ENCODE data around the gene FGF18. TPM values are rescaled to one million over a fixed set of nuclear protein-coding genes. Genes with fewer than 3 reads are reported as not detected.
"Not testable (repeated sequence)": the region's sequence is repeated elsewhere in the genome, so short reads cannot be mapped to it uniquely, and the experiment has no call there.

The FGF18 gene
- total and polyA plus RNA-seq, 9 of the 15 experiments (the other 6 are each of a cell fraction or from before 2014, with no cell fraction given): 0.05 to 0.18 (median 0.11) TPM; not detected in 6

GRCh38 chr5:171496456-171496855 lies 77.0 kb downstream of the FGF18 start:
- ChIA-PET CTCF (ENCODE audit: low intra/inter-chr PET ratio) (interaction anchor here (0.6 kb wide), 1 partner anchor 567 kb away, joined by 5 read pairs; no protein-coding TSS in a partner anchor), POLR2A (interaction anchor here (0.7 to 1.2 kb wide), 2 partner anchors 21 to 36 kb away, joined by 3 read pairs; no protein-coding TSS in a partner anchor)
- 100% methylated on average over 2 of the region's 3 CpGs for WGBS (ENCODE audit: insufficient coverage, low coverage, missing lambda C conversion rate)
- in situ Hi-C loops (cut with MboI): no loop called here
- H3K9ac ChIP-seq (ENCODE audit: insufficient read depth in 1 of 2, low read depth in 2 of 2, low read length in 2 of 2): 0 out of 4 replicates have a peak overlapping the region, but pooled peaks of 1 of the 2 experiments have one; percentile 31
- H3K9me1 ChIP-seq (ENCODE audit: control insufficient read depth, insufficient read depth, low read length): no peaks in the 10 kb centered on the region
- H3K27me3 ChIP-seq (ENCODE audit: control insufficient read depth in 2 of 2, insufficient read depth in 2 of 2, low read length in 2 of 2): no peaks in the 10 kb centered on the region
- H3K4me1 ChIP-seq (replicated peaks in 1 of 2; ENCODE audit: control insufficient read depth in 2 of 2, insufficient read depth in 2 of 2, low read length in 2 of 2): peaks cover 24 to 32% of the 10 kb centered on the region in 2 experiments
- ATAC-seq (no peak), DNase-seq (ENCODE audit: extremely low read depth in 1 of 4, low spot score in 3 of 4) (no peak), FAIRE-seq (no peak)
- H3K79me2 ChIP-seq (ENCODE audit: control insufficient read depth, insufficient read depth, low read length): no peaks in the 10 kb centered on the region
- H4K20me1 ChIP-seq (replicated peaks; ENCODE audit: control insufficient read depth, insufficient read depth, low read length): no peaks in the 10 kb centered on the region
- H3K36me3 ChIP-seq (ENCODE audit: control insufficient read depth, insufficient read depth, low read length): no peaks in the 10 kb centered on the region
- no peak overlapping the region for H3K4me3 ChIP-seq
- no peak overlapping the region for H2AFZ ChIP-seq (ENCODE audit: low read depth, low read length)
- no peaks in the 10 kb centered on the region for H3K9me3 ChIP-seq (replicated peaks; ENCODE audit: control insufficient read depth, insufficient read depth, low read depth, low read length)
- H3K27ac ChIP-seq (ENCODE audit: extremely low read depth, low read depth, low read length): no peak overlapping the region
- no peak overlapping the region for H3K4me2 ChIP-seq (ENCODE audit: insufficient read depth, low read length)
- no TSS peak for BruUV-seq (replicated peaks)
- no peak for TF ChIP-seq DIDO1 (tag; IDR thresholded peaks at IDR 0.05; ENCODE audit: low read depth)
- no peak for TF ChIP-seq FIP1L1 (IDR thresholded peaks at IDR 0.05; ENCODE audit: low read depth, low read length, poor library complexity, severe bottlenecking)
- no peak for TF ChIP-seq RUNX1 (IDR thresholded peaks at IDR 0.05; ENCODE audit: low read depth)
- no peak for TF ChIP-seq NCOA4 (IDR thresholded peaks at IDR 0.05; ENCODE audit: partially characterized antibody)
- TF ChIP-seq ELK3 (CRISPR knock-in tag; IDR thresholded peaks at IDR 0.05): no peak
- TF ChIP-seq CCAR2 (IDR thresholded peaks at IDR 0.05; ENCODE audit: low read depth, low read length): no peak
- intact Hi-C loops (cut with micrococcal nuclease): no loop called here

- DNase-seq (ENCODE audit: extremely low read depth in 1 of 4, low spot score in 3 of 4); H3K79me2 ChIP-seq (ENCODE audit: control insufficient read depth, insufficient read depth, low read length); BruUV-seq (replicated peaks); ATAC-seq; H3K4me3 ChIP-seq; FAIRE-seq; H3K4me2 ChIP-seq (ENCODE audit: insufficient read depth, low read length); H2AFZ ChIP-seq (ENCODE audit: low read depth, low read length); H4K20me1 ChIP-seq (replicated peaks; ENCODE audit: control insufficient read depth, insufficient read depth, low read length); H3K9me1 ChIP-seq (ENCODE audit: control insufficient read depth, insufficient read depth, low read length); in situ Hi-C loops (cut with MboI); H3K36me3 ChIP-seq (ENCODE audit: control insufficient read depth, insufficient read depth, low read length); H3K27me3 ChIP-seq (ENCODE audit: control insufficient read depth in 2 of 2, insufficient read depth in 2 of 2, low read length in 2 of 2); H3K27ac ChIP-seq (ENCODE audit: extremely low read depth, low read depth, low read length); H3K9ac ChIP-seq (ENCODE audit: insufficient read depth in 1 of 2, low read depth in 2 of 2, low read length in 2 of 2); H3K9me3 ChIP-seq (replicated peaks; ENCODE audit: control insufficient read depth, insufficient read depth, low read depth, low read length); intact Hi-C loops (cut with micrococcal nuclease); CTCF ChIA-PET (ENCODE audit: low intra/inter-chr PET ratio): not testable (repeated sequence)
- POLR2A ChIA-PET: interaction anchor here (1.4 kb wide), 1 partner anchor 10 kb away, joined by 3 read pairs; no protein-coding TSS in a partner anchor
- peaks cover 24 to 30% of the 10 kb centered on the region in 2 experiments for H3K4me1 ChIP-seq (replicated peaks in 1 of 2; ENCODE audit: control insufficient read depth in 2 of 2, insufficient read depth in 2 of 2, low read length in 2 of 2)
- WGBS (ENCODE audit: insufficient coverage, low coverage, missing lambda C conversion rate): 63% methylated on average over 3 of the region's 4 CpGs
Measured at GRCh38 chr5:171497494-171497893, 78.0 kb downstream of the FGF18 start.
